Amniotic epithelial cell (primary cell): Measurements from ENCODE around the gene PPP3CA.
A peak's percentile ranks its signal among the peaks of the same experiment; 100 is the strongest.

Experiments used
- DNase-seq: peaks from one replicate; pipeline ENCODE4 v3.0.0-alpha.2; 2010; ENCODE audit warnings: low read depth

PPP3CA gene

DNA sequence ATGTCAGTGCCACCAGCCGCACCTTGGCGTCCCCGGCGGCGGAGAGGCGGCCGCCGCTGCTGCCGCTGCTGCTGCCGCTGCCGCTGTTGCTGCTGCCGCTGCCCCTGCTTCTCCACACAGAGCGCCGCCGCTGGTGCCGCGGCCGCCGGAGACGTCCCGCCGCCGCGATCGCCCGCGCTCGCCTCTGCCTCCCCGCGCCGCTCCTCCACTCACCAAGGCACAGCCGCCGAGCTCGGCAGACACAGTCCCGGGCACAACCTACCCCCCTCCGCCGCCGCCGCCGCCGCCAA is at the start of gene PPP3CA:
PPP3CA (minus strand) TSS at position 260 of the 290 bp plus-strand sequence.
- no peak for DNase-seq

DNA sequence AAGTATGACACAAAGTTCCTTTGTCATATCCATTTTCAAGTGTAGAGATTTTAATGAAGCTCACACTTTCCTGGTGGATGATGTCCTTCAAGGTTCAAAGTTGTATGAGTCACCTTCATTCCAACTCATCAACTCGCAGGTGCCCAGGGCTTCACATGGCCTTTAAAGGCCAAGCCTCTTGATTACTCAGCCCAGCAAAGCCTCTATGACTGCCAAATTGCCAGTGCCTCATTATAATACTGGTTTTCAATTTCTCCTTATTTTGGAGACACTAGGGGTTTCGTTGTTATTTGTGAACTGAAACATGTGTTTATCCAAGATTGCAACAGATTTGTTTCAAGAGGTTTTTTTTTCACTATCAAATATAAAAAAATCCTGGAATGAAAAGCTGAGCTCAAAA is 45.9 kb upstream of the PPP3CA start:
- peak; percentile 25 for DNase-seq

DNA sequence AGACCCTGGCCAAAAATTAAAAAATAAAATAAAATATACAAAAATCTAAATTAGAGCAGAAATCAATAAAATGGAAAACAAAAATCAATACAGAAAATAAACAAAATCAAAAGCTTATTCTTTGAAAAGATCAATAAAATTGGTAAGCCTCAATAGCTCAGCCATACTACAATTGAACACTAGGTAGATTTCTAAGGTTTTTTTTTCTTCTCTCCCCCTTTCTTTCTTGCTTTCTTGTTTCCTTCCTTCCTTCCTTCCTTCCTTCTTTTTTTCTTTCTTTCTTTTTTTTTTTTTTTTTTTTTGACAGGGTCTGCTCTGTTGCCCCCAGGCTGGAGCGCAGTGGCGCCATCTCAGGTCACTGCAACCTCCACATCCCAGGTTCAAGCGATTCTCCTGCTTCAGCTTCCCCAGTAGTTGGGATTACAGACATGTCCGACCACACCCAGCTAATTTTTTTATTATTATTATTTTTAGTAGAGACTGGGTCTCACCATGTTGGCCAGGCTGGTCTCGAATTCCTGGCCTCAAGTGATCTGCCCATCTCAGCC is 23.4 kb upstream of the PPP3CA start:
- DNase-seq = no peak

DNA sequence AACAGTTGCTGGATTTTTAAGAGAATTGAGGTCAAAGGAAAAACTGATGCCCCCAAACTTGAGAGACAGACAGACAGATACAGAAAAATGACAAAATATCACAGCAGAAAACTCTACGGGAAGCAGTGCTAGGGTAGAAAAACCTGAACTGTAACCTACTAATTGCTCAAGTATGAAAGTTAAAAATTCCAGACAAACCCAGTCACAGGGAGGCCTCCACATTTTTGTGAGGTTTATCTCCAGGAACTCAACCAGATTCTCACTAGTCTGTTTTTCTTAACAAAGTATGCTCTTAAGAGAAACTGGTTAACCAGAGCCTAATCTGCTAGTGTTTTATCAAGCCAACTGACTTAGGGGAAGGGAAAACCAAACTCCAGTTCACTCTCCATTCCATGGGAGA is 19.9 kb upstream of the PPP3CA start:
- peak; percentile 91 for DNase-seq

DNA sequence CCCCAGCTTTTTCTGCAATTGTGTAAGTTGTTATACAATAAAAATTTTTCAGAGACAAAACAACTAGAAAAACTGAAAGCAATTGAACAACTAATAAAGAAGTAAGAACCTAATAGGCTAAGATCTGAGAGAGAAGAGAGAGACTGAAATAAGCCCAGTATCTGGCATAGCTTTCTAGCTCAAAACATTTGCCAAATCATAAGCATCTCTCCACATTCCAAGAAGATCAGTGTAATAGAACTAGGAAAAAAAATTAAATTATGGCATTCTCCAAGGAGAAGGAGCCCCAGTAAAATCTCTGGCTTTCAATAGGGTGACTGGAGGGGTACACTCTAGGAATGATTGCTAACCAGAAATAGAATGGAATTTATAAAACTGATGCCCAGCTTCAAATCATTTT is 19.0 kb upstream of the PPP3CA start:
- peak; percentile 14 for DNase-seq

DNA sequence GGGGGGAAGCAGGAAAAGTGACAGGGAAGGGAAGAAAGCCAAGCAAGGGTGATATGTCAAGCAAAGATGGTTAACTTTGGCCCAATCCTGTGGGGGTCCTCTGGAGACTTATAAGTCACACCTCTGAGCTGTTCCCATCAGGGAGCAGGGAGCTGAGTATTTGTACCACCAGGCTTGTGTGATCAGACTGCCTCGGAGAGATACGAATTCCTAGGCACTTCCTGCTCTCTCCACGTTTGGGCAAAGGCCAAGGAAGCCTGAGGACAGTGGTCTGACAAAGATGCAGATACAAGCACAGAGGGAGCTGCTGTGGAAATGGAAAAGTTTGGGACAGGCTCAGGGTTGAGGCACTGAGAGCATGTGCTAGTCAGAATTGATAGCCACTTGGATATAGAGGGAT is 10.4 kb upstream of the PPP3CA start:
- peak; percentile 21 for DNase-seq

DNA sequence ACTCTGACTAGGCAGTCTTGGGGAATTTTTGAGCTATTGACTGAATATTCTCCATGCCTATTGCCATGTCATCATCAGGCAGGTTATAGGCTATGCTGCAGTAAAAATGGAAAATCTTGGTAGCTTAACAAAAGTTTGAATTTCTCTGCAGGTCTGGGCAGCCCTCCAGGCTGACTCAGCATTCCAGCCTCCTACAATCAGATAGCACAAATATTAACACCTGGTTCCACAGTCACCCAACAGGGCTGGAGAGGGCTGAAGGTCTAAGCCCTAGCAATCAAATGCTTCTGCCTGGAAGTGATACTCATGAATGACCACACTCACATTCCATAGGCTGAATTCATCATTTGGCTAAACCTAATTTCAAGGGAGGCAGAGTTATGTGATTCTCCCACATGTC is 9.6 kb upstream of the PPP3CA start:
- DNase-seq = peak; percentile 93

DNA sequence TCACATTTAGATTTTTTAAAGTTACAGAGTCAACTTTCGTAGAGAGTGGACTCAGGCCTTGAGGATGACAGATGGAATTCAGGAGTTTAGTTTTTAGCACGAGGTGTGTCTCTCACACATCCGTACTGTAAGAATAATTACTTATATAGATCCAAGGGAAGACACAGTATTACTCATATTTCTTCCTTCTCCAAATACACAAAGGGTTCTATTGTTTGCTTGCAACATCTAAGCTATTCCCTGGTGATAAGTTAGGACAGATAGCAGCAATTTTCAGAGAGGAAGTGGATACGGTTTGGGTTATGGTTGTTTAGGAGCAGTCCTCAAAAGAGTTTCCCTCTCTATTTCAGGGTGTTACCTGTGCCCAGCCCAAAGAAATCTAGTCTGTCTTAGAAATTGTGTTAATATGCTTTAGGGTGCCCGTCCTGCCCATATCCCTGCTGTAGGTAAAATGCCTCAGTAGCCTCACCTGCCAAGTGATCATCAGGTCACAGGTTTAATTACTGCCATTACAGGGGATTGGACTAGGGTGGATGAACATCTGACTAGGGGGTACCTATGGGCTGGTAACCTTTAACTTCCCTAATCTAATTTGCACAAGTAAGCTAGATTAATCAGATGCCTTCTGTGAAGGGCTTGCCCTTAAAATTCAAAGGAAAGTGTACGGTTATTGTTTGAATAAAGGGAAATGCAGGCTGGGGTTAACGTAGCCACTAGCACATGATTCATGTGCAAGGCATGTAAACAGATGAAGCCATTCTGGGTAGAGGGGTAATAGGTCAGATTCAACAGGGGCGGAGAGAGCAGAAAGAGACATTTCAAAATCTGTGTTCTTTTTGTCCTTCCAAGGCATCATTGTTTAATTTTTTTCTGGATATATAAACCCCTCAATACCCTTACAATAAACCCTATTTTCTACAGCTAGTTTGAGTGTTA is 8.7 kb upstream of the PPP3CA start:
- peak; percentile 92 for DNase-seq

DNA sequence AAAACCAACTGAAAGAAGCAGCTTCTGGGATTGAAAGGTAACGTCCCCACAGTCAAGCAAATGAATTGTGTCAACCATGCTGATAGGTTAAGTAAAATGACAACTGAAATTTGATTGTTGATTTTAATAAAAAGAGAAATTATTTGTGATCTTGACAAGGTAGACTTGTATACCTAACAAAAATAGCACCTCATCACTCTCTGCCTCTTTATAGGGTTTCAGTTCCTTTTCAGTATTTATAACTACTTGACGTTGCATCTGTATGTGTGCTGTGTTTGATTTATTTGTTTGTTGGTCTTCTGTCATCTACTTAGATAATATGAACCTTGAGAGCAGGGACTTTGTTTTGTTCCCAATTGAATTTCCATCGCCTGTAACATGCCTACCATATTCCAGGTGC is 7.9 kb upstream of the PPP3CA start:
- no peak for DNase-seq

DNA sequence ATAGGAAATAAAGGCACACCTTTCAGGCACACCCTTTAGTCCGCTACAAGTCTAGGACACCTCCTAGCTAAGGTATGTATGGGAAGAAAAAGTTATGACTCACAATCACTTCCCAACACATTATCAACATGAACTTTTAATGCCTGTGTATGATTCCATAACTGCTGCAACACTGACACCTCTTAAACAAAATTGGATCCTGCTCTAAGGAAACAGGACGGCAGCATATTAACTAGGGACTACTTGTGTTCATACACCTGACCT is 2.4 kb upstream of the PPP3CA start:
- DNase-seq = peak; percentile 27

DNA sequence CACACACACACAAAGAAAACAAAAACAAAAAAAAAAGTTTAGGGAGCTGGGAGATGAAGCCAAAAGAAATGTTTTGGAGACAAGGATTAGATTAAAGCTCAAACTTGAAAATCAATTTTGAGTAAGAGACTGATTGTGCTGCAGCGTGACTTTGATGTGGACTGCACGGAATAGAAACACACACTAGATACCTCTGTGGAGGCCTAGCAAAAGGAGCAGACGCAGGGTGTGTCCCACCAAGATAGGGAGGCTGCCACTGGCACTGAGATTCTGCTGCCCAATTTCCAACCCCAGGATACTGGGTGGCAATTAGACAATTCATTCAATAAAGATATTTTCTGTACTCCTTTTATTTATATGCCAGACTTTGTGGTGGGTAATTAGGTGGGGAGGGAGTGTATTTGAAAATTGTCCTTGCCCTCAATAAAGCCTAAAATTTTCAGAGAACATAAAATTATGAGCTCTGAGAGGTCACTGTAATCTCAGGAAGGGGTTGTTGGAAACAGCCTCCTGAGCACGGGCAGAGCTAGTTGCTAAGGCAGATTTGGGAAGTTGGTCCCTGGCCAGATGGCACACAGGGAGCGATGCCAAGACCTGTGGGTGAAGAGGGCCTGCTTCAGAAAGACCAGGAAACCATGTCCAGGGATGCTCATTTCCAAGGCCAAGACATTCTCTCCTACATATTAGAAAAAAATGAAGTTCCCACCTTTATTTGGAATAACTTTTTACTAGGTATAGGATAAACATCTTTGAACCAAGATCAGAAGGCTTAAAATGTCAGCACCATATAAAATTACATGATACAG is 1.9 kb upstream of the PPP3CA start:
- DNase-seq = peak; percentile 16

DNA sequence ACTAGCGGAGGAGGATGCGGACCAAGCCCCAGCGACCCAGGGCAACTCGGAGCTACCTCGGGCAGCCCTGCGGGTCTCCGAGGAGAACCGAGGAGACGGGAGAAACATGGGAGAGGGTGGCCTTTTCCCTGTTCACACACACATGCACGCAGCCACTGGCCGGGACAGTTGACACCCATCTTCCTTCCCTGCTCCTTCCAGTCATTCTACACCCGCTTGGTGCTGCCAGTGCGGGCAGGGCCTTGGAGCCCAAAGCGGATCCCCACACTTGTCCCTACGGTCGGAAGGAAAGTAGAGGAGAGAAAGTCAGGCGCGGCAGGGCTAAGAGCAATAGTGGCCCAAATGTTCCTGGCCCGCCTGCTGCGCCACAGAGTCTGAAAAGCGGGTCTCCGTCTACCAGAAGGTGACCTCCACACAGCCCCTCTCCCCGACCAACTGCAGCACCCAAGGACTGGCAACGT is 1.1 kb upstream of the PPP3CA start:
- DNase-seq = no peak

DNA sequence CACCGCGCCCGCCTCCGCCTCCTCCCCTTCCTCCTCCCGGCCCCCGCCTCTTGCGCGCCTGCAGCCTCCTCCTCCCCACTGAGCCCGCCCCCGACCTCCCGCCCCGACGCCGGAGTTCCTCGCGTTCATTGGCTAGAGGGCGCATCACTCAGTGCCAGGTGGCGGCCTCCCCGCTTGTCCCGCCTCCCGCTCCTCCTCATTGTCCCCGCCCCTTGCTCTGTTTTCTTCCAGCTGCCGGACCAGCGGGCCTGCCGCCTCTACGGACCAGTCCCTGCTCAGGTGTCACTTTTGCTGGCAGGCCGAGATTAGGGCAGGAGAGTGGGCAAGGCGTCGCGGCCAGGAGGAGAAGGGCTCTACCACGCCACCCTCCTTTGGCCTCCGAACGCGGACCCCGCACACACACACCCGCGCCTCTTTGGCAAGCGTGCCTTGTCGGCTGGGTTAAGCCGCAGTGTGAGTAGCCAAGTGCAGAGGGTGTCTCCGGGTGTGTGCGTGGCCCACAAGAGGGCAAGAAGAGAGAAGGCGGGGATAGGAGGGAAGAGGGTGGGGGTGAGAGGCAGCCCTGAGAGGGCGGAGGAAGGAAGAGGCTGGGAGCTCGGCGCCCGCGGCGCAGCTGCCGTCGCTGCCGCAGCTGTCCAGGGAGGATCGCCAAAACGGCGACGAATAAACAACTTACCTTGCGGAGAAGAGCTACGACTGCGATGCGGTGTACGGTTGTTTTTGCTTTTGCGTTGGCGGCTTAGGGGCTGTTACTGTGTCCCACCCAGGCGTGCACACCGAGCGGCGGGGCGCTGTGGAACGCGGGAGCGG is 436 bp upstream of the PPP3CA start:
- peak; percentile 93 for DNase-seq

DNA sequence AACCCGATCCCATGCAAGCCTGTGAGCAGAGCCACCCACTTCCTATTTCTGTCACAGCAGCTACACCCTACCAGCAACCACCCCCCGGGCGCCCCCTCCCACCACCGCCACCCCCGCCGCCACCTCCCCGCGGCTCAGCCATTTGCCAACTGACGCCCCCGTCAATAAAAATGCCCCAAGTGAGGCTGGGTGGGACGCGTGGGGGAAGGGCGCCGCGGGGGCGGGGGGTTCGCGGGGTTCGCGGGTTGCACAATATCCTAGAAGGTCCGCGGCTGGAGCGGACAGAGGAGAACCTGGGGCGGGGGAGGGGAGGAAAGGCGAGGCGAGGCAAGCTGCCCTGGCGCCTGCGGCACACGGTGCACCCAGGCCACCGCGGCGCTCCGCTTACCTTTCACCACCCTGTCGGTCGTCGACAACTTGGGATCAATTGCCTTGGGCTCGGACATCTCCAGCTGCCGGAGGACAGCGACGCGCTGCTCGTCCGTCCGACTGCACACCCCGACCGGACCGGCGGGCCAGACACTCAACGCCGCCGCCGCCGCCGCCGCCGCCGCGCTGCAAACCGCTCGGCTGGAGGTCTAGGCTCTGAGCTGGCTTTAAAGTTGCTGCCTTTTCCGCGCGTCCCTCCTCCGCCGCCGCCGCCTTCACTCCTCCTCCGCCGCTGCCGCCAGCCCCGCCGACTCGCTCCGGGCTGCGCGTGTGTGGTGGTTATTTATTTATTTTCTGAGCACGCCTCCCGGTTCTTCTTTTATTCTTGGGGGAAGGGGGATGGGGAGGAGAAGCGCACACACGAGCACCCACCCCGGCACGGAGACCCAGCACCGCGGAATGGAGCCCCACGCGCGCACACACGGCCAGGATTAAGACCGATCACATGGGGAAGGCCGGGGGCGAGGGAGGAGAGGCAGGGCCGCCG is 717 bp downstream of the PPP3CA start:
- DNase-seq = peak; percentile 69

DNA sequence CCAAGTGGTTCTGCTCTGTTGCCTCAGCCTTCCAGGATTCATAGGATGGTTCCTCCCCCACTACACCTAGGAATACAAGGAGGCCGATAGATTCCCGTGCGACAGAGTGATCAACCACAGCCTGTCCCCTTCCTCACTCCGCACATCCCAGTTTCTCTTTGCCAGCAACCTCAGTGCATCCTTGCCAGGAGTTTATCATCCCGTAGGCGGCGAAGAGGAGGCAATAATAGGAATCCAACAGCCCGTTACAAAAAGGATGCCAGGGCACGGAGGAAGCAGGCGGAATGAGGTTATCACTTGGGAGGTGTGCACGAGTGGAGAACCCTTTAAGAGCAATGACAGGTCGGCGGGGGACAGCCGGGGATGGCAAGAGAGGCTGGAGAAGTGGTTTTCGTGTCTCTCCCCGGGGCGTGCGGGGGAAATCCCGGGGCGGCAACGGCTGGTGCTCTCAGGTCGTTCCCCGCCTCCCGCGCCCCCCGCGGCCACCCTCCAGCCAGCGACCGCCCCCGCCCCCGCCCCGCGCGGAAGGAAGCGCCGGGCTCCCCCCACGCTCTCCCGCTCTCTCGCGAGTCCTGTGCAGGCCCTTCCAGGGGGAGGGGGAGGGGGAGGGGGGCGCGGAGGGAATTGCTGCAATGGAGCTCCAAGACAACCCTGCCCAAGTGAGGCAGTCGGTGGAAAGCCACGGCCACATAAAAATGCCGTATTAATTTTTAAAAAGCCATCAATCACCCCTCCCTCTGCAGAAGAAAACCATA is 1.6 kb downstream of the PPP3CA start:
- peak; percentile 47 for DNase-seq

DNA sequence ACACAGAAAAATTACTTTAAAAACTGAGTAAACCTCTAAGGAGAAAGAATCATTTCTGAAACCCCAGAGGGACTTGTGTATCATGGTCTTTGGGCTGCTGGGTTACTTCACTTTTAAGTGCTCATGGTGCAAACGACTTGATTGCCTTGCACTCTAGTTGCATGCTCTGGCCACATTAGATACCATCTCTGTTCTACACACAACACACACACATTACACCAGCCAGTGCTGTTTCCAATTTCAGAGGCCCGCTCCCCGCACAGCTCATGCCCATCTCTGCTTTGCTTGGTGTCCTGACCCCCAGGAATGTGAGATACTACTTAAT is 2.1 kb downstream of the PPP3CA start:
- peak; percentile 55 for DNase-seq

DNA sequence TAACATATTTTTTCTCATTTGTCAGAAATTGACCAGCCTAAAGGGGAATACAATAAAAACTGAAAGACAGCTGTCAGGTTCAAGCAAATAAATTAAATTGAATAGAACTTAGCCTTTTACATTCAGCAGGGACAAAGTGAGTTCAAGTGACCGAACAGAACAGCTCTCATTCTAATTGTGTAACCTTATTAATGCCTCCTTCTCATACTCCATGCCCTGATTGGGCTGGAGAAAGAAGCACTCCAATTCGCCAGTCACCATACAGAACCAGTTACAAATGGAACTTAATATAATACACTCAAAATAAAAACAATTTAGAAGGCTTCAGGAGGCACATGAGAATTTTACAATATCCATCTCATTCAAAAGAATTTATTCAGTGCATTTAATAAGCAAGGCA is 8.0 kb downstream of the PPP3CA start:
- DNase-seq = no peak

DNA sequence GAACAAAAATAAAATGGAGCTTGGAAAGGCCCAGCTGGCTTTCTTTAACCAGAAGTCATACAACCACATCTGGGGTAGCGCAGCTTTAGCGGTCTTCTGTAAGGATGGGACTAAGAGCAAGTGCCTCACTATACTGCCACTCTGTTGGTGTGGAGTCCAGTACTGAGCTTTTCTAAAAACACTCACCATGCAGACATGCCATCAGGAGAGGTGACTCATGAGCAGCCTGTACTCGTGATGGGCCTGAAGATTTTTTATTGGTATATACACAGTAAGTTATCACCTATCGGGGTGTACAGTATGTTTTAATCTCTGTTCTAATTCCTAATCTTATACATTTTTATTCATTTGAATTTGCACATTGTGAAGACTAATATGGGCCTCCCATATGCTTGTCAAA is 9.6 kb downstream of the PPP3CA start:
- DNase-seq = peak; percentile 66

DNA sequence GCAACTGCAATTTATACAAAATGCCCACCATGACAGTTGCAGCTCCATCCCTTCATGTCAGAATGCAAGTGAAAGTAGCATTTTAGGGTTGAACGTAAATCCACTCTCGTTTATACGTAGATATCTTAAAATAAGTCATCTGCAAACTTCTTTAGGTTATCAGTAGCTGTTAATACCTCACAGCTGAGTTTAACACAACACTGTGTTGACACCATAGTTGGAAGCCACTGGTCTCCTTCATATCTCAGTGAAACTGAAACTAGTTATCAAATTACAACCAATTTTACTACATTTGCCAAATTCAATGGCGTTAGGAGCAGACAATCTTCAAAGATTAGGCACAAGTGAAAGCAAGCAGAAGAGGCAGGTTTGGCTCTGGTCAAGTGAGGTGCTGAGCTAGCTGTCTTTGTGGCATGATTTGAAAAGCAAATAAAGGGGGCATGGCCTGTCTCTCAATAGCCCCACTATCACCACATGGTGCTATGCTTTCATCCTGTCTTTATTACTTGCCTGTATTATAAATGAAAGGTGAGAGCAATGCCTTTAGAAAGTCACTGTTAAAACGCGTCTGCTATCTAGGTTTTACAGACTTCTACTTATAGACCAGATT is 12.3 kb downstream of the PPP3CA start:
- DNase-seq = no peak

DNA sequence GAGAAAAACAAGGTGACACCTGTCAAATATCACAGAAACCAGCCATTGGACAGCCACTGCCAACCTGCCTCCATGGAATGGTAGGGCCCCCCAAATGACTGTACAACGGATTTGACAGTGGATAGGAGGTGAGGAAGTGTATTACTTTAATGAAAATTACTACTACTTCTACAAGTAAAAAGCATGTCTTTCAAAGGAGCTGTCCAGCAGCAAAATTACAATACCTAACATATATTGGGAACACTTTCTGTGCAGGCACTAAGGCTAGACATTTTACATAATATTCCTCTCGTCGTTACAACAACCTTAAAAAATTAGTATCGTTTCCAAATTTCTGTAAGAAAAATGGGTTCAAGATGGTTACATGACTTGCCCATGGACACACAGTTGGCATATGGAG is 14.9 kb downstream of the PPP3CA start:
- peak; percentile 33 for DNase-seq
